GM06990 (cell line): Measurements from ENCODE around the gene TRAM2.
A peak's percentile ranks its signal among the peaks of the same experiment; 100 is the strongest.

Experiments used
- DNase-seq: peaks from one replicate; pipeline ENCODE4 v3.0.0-alpha.2; 2011; ENCODE audit not compliant: insufficient read length; ENCODE audit errors: extremely low read depth
- H3K27me3 ChIP-seq: replicated peaks from 2 replicates; pipeline ENCODE4 v1.6.0; 2011; ENCODE audit warnings: low read length; ENCODE audit not compliant: control insufficient read depth, insufficient read depth
- H3K36me3 ChIP-seq: 2 replicates; pipeline ENCODE4 v1.5.1; 2011; ENCODE audit warnings: low read length; ENCODE audit not compliant: control insufficient read depth, insufficient read depth
- H3K4me3 ChIP-seq: replicated peaks from 2 replicates; pipeline ENCODE4 v1.5.1; 2011; ENCODE audit warnings: low read depth, mild to moderate bottlenecking, control low read depth, low read length
- CTCF ChIP-seq: IDR thresholded peaks from 2 replicates; pipeline ENCODE4 v1.5.1; 2011; ENCODE audit warnings: low read length, control low read depth, mild to moderate bottlenecking, inconsistent platforms; ENCODE audit not compliant: insufficient read depth, poor library complexity, severe bottlenecking

The TRAM2 gene

GRCh38 chr6:52577022-52577777, at the start of gene TRAM2:
Gene TRAM2, minus strand, starts transcription at chr6:52577060. Its CDS starts 145 bp downstream, at chr6:52576915.
- peak; percentile 9 for TF ChIP-seq CTCF

GRCh38 chr6:52622810-52623209, 46.0 kb upstream of the TRAM2 start:
- Histone ChIP-seq H3K36me3 (no peaks in the 10 kb centered on the region), H3K4me3 (no peak overlapping the region), H3K27me3 (no peaks in the 10 kb centered on the region)
- DNase-seq = no peak
- no peak for TF ChIP-seq CTCF

More at GRCh38 chr6:52577022-52577777, at the start of gene TRAM2:
- peak; percentile 84 for DNase-seq
- Histone ChIP-seq H3K27me3 (no peaks in the 10 kb centered on the region), H3K36me3 (peaks cover 1% of the 10 kb centered on the region; the same call in 1 of the 2 replicates), H3K4me3 (peak within 1 kb of the TSS; percentile 72)

- H3K27me3 ChIP-seq = no peaks in the 10 kb centered on the region
- H3K36me3 ChIP-seq = no peaks in the 10 kb centered on the region
- H3K4me3 ChIP-seq = no peak overlapping the region
- no peak for DNase-seq
- TF ChIP-seq CTCF = no peak
These were observed 44.8 kb upstream of the TRAM2 start for GRCh38 chr6:52621631-52622030.

GRCh38 chr6:52620906-52621190, 44.0 kb upstream of the TRAM2 start:
- no peak for DNase-seq
- no peak for TF ChIP-seq CTCF
- Histone ChIP-seq H3K36me3 (no peaks in the 10 kb centered on the region), H3K4me3 (no peak overlapping the region), H3K27me3 (no peaks in the 10 kb centered on the region)

GRCh38 chr6:52620055-52620905, 43.4 kb upstream of the TRAM2 start:
- Histone ChIP-seq H3K27me3 (no peaks in the 10 kb centered on the region), H3K36me3 (no peaks in the 10 kb centered on the region), H3K4me3 (no peak overlapping the region)
- no peak for DNase-seq
- no peak for TF ChIP-seq CTCF
